OCI-LY1 (cell line): ENCODE results near the gene PIGX.
"Not testable (repeated sequence)": the region's sequence is repeated elsewhere in the genome, so short reads cannot be mapped to it uniquely, and the experiment has no call there.

Experiments used
- H2AFZ ChIP-seq: fragments of 200-600 bp; sonication (generic), shearing (Covaris generic); 2 replicates; pipeline ENCODE4 v1.6.0; 2014; ENCODE audit warnings: antibody characterized with exemption, mild to moderate bottlenecking, low read length
- H3F3A ChIP-seq: fragments of 200-600 bp; sonication (generic), shearing (Covaris generic); 2 replicates; pipeline ENCODE4 v1.6.0; 2014; ENCODE audit warnings: mild to moderate bottlenecking, antibody characterized with exemption, low read length, moderate library complexity; ENCODE audit not compliant: insufficient read depth
- H3K27ac ChIP-seq: fragments of 200-600 bp; sonication (generic); 2 replicates; pipeline ENCODE4 v1.5.1; 2014; ENCODE audit warnings: low read length, mixed run types, mild to moderate bottlenecking, low read depth; ENCODE audit not compliant: poor library complexity, severe bottlenecking
- H3K27me3 ChIP-seq: fragments of 200-600 bp; sonication (generic); 2 replicates; pipeline ENCODE4 v1.6.0; 2014; ENCODE audit warnings: antibody characterized with exemption, mild to moderate bottlenecking, low read length, moderate library complexity; ENCODE audit not compliant: insufficient read depth
- H3K36me3 ChIP-seq: fragments of 200-600 bp; sonication (generic); 2 replicates; pipeline ENCODE4 v1.6.1; 2014; ENCODE audit warnings: mild to moderate bottlenecking, antibody characterized with exemption, low read length, moderate library complexity, mixed read lengths; ENCODE audit not compliant: insufficient read depth
- H3K4me1 ChIP-seq: fragments of 200-600 bp; sonication (generic); 2 replicates; pipeline ENCODE4 v1.5.1; 2014; ENCODE audit warnings: mild to moderate bottlenecking, low read length, moderate library complexity; ENCODE audit not compliant: insufficient read depth, severe bottlenecking
- H3K4me2 ChIP-seq: fragments of 200-600 bp; sonication (generic), shearing (Covaris generic); 2 replicates; pipeline ENCODE4 v1.6.1; 2014; ENCODE audit warnings: low read length
- H3K4me3 ChIP-seq: fragments of 200-600 bp; sonication (generic); 2 replicates; pipeline ENCODE4 v1.5.1; 2014; ENCODE audit warnings: low read length, low read depth, mild to moderate bottlenecking, mixed read lengths; ENCODE audit not compliant: poor library complexity, severe bottlenecking
- H3K79me2 ChIP-seq: fragments of 200-600 bp; shearing (Covaris generic); 2 replicates; pipeline ENCODE4 v1.6.1; 2016; ENCODE audit warnings: mixed run types, low read length, mixed read lengths; ENCODE audit not compliant: insufficient read depth
- H3K9ac ChIP-seq: fragments of 200-600 bp; sonication (generic), shearing (Covaris generic); 2 replicates; pipeline ENCODE4 v1.6.1; 2014; ENCODE audit warnings: mild to moderate bottlenecking, low read length, mixed read lengths
- H3K9me2 ChIP-seq: fragments of 200-600 bp; sonication (generic), shearing (Covaris generic); 2 replicates; pipeline ENCODE4 v1.6.1; 2014; ENCODE audit warnings: low read depth, mild to moderate bottlenecking, low read length, mixed read lengths
- H3K9me3 ChIP-seq: fragments of 200-600 bp; shearing (Covaris generic); 2 replicates; pipeline ENCODE4 v1.6.1; 2014; ENCODE audit warnings: low read length, mixed read lengths
- H4K20me1 ChIP-seq: fragments of 200-600 bp; sonication (generic), shearing (Covaris generic); 2 replicates; pipeline ENCODE4 v1.6.0; 2016; ENCODE audit warnings: mild to moderate bottlenecking, low read length; ENCODE audit not compliant: insufficient read depth
- CTCF ChIP-seq: fragments of 200-600 bp; sonication (generic), shearing (Covaris generic); IDR thresholded peaks from 2 replicates; pipeline ENCODE4 v1.5.1; 2017; ENCODE audit warnings: mild to moderate bottlenecking, antibody characterized with exemption, low read length, moderate library complexity, mixed read lengths
- EZH2 ChIP-seq: fragments of 200-600 bp; sonication (generic), shearing (Covaris generic); IDR thresholded peaks from 2 replicates; pipeline ENCODE4 v1.8.0; 2017; ENCODE audit warnings: borderline replicate concordance, mixed run types, mild to moderate bottlenecking, antibody characterized with exemption, low read length, moderate library complexity, mixed read lengths

PIGX gene

GRCh38 chr3:196740481-196741248 lies 28.5 kb downstream of the PIGX start:
- no peaks in the 10 kb centered on the region for H3K9me2 ChIP-seq
- H3K27me3 ChIP-seq, result no peaks in the 10 kb centered on the region
- H4K20me1 ChIP-seq, result no peaks in the 10 kb centered on the region
- peak overlapping the region; percentile 95 for H3K9ac ChIP-seq
- H2AFZ ChIP-seq, result no peak overlapping the region
- peaks cover 23% of the 10 kb centered on the region for H3K36me3 ChIP-seq
- peaks cover 6% of the 10 kb centered on the region for H3K9me3 ChIP-seq
- peak overlapping the region; percentile 88 for H3K4me3 ChIP-seq
- TF ChIP-seq EZH2, result no peak
- H3K4me1 ChIP-seq, result peaks cover 19% of the 10 kb centered on the region
- no peaks in the 10 kb centered on the region for H3F3A ChIP-seq
- H3K27ac ChIP-seq, result peak overlapping the region; percentile 80
- peaks cover 57% of the 10 kb centered on the region for H3K79me2 ChIP-seq
- H3K4me2 ChIP-seq, result peak overlapping the region; percentile 90

- Histone ChIP-seq H3K27ac (peak overlapping the region; percentile 80), H4K20me1 (no peaks in the 10 kb centered on the region)
These were observed 29.2 kb downstream of the PIGX start for GRCh38 chr3:196741249-196741889.

DNA sequence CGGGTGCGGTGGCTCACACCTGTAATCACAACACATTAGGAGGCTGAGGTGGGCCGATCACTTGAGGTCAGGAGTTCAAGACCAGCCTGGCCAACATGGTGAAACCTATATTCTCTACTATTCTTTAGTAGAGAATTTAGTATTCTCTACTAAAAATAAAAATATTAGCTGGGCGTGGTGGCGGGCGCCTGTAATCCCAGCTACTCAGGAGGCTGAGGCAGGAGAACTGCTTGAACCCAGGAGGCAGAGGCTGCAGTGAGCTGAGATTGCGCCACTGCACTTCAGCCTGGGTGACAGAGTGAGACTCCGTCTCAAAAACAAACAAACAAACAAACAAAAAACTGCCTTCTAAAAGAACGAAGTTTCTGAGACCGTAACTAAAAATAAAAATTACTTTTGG lies 31.4 kb downstream of the PIGX start:
- H3K27ac ChIP-seq, H3K9ac ChIP-seq, H3K4me2 ChIP-seq, H3K4me3 ChIP-seq, H3K27me3 ChIP-seq, H3K9me2 ChIP-seq, H3K9me3 ChIP-seq, H4K20me1 ChIP-seq, H2AFZ ChIP-seq: not testable (repeated sequence)
- peaks cover 86% of the 10 kb centered on the region for H3K79me2 ChIP-seq
- H3K4me1 ChIP-seq, result peaks cover 24% of the 10 kb centered on the region
- H3K36me3 ChIP-seq, result peaks cover 39% of the 10 kb centered on the region
- 0 out of 2 replicates have a peak, but pooled peaks cover 10% of the 10 kb centered on the region for H3F3A ChIP-seq

More at GRCh38 chr3:196741249-196741889, 29.2 kb downstream of the PIGX start:
- H3K4me2 ChIP-seq, result peak overlapping the region; percentile 90
- peak overlapping the region; percentile 95 for H3K9ac ChIP-seq
- H3K36me3 ChIP-seq, result peaks cover 24% of the 10 kb centered on the region
- H3K9me2 ChIP-seq, result no peaks in the 10 kb centered on the region
- H3K79me2 ChIP-seq, result peaks cover 64% of the 10 kb centered on the region
- no peaks in the 10 kb centered on the region for H3K27me3 ChIP-seq
- H3F3A ChIP-seq, result no peaks in the 10 kb centered on the region
- H3K4me3 ChIP-seq, result peak overlapping the region; percentile 88
- TF ChIP-seq CTCF (no peak), EZH2 (no peak)
- H3K9me3 ChIP-seq, result peaks cover 6% of the 10 kb centered on the region
- H2AFZ ChIP-seq, result no peak overlapping the region
- H3K4me1 ChIP-seq, result peaks cover 19% of the 10 kb centered on the region

GRCh38 chr3:196749125-196749524 lies 36.9 kb downstream of the PIGX start:
- H3K27ac ChIP-seq, result peak overlapping the region; percentile 15
- H3K4me2 ChIP-seq, result peak overlapping the region; percentile 0; the same call in 1 of the 2 replicates
- no peak overlapping the region for H2AFZ ChIP-seq
- TF ChIP-seq CTCF (no peak), EZH2 (no peak)
- no peak overlapping the region for H3K4me3 ChIP-seq
- H3K9me3 ChIP-seq, result peaks cover 11% of the 10 kb centered on the region
- peaks cover 86% of the 10 kb centered on the region for H3K36me3 ChIP-seq
- H3F3A ChIP-seq, result 0 out of 2 replicates have a peak, but pooled peaks cover 10% of the 10 kb centered on the region
- H3K79me2 ChIP-seq, result peaks cover 97% of the 10 kb centered on the region
- peaks cover 16% of the 10 kb centered on the region for H3K4me1 ChIP-seq
- H4K20me1 ChIP-seq, result no peaks in the 10 kb centered on the region
- no peaks in the 10 kb centered on the region for H3K9me2 ChIP-seq
- no peak overlapping the region for H3K9ac ChIP-seq
- H3K27me3 ChIP-seq, result no peaks in the 10 kb centered on the region
